Measurements from ENCODE around the gene ECSCR. TPM values are rescaled to one million over a fixed set of nuclear protein-coding genes. Genes with fewer than 3 reads are reported as not detected.

Gene ECSCR
- total and polyA plus RNA-seq, 10 of the 15 experiments (the other 5 are each of a cell fraction or from before 2014, with no cell fraction given), result 0.15 to 0.83 (median 0.23) TPM; not detected in 3

DNA sequence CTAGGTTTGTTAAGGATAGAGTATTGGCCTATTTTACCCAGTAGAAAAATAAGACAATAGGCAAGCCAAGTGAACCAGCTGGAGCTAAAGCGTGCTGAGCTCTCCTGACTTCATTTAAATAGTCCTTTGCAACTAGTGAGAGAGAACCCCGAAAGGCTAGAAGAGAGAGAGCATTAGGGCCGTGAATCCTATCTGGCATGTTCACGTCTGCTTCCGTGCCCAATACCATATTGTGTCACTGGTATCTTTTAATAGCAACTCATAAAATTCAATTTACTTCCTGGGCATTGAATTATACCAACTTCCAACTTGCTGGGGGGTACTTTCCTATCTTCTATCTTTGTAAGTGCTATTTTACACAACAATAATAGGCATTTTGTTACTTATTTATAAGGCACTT lies 37.0 kb downstream of the ECSCR start:
- Histone ChIP-seq H3K27me3 (replicated peaks in 1 of 2; ENCODE audit: control insufficient read depth in 2 of 2, insufficient read depth in 2 of 2, low read length in 1 of 2) (no peaks in the 10 kb centered on the region), H3K4me1 (ENCODE audit: control insufficient read depth, insufficient read depth, low read length) (no peaks in the 10 kb centered on the region), H3K4me3 (no peak overlapping the region), H3K27ac (ENCODE audit: control insufficient read depth, insufficient read depth) (no peak overlapping the region), H3K79me2 (ENCODE audit: control insufficient read depth, insufficient read depth, low read length) (no peaks in the 10 kb centered on the region), H3K36me3 (ENCODE audit: control insufficient read depth in 2 of 2, insufficient read depth in 2 of 2, low read length in 1 of 2) (peaks cover 2 to 3% of the 10 kb centered on the region in 2 experiments; a peak in 2 of 4 replicates), H4K20me1 (ENCODE audit: control insufficient read depth, insufficient read depth) (no peaks in the 10 kb centered on the region), H3K9me3 (replicated peaks; ENCODE audit: control insufficient read depth, insufficient read depth, low read length) (no peaks in the 10 kb centered on the region), H2AFZ (ENCODE audit: control insufficient read depth, low read depth, low read length) (no peak overlapping the region), H3K4me2 (ENCODE audit: control insufficient read depth, insufficient read depth) (no peak overlapping the region), H3K9ac (ENCODE audit: control insufficient read depth, insufficient read depth, low read length) (no peak overlapping the region)
- ChIA-PET POLR2A (interaction anchor here (2.4 kb wide), 1 partner anchor 88 kb away, joined by 12 read pairs; no protein-coding TSS in a partner anchor), CTCF (interaction anchor here (1.2 to 9.5 kb wide), 7 partner anchors 9 to 340 kb away, joined by 3 to 491 read pairs (median 5); partner anchors contain the start of gene DNAJC18), SMC1A (ENCODE audit: uncharacterized antibody, unreplicated experiment) (interaction anchor here (1.4 to 5.3 kb wide), 6 partner anchors 12 to 265 kb away, joined by 4 to 235 read pairs (median 20); partner anchors contain the start of gene DNAJC18), RAD21 (ENCODE audit: unreplicated experiment) (interaction anchor here (1.1 to 9.2 kb wide), 3 partner anchors 12 to 88 kb away, joined by 3 to 241 read pairs (median 8); no protein-coding TSS in a partner anchor)
- ATAC-seq, result no peak
- FAIRE-seq, result no peak
- TF ChIP-seq, protein P1, sequence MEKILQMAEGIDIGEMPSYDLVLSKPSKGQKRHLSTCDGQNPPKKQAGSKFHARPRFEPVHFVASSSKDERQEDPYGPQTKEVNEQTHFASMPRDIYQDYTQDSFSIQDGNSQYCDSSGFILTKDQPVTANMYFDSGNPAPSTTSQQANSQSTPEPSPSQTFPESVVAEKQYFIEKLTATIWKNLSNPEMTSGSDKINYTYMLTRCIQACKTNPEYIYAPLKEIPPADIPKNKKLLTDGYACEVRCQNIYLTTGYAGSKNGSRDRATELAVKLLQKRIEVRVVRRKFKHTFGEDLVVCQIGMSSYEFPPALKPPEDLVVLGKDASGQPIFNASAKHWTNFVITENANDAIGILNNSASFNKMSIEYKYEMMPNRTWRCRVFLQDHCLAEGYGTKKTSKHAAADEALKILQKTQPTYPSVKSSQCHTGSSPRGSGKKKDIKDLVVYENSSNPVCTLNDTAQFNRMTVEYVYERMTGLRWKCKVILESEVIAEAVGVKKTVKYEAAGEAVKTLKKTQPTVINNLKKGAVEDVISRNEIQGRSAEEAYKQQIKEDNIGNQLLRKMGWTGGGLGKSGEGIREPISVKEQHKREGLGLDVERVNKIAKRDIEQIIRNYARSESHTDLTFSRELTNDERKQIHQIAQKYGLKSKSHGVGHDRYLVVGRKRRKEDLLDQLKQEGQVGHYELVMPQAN (conservative IDR thresholded peaks at IDR 0.05), result no peak
- no peak for TF ChIP-seq RAD21 (IDR thresholded peaks at IDR 0.05; ENCODE audit: insufficient read depth, low read depth, low read length)
- no TSS peak for BruUV-seq (replicated peaks)
- intact Hi-C loops (cut with micrococcal nuclease; ENCODE audit: unreplicated experiment), result no loop called here
- DNase-seq (ENCODE audit: low read depth, low spot score), result no peak
- 84% methylated on average over 5 of the region's 5 CpGs for WGBS (ENCODE audit: insufficient coverage, insufficient replicate concordance, low lambda C conversion rate, missing lambda C conversion rate)
- in situ Hi-C loops (cut with MboI), result no loop called here

Measured in GM12878 (cell line).